HL-60 (cell line): Measurements from ENCODE around the gene BMERB1.

Source experiments
- DNase-seq, 2 experiments: peaks; one replicate each; pipeline ENCODE4 v3.0.0-alpha.2; 2010 to 2020; ENCODE audit warnings: low read depth in 1 of 2, low spot score in 1 of 2
- H3K27ac ChIP-seq: fragments of 250-450 bp; sonication (Bioruptor Pico); replicated peaks from 2 replicates; pipeline ENCODE4 v1.5.1; 2020; ENCODE audit warnings: mild to moderate bottlenecking, moderate library complexity
- H3K27me3 ChIP-seq: fragments of 250-450 bp; sonication (Bioruptor Pico); 2 replicates; pipeline ENCODE4 v1.5.1; 2021; ENCODE audit warnings: mild to moderate bottlenecking, moderate library complexity; ENCODE audit not compliant: insufficient read depth, poor library complexity, severe bottlenecking
- H3K4me3 ChIP-seq: replicated peaks from 2 replicates; pipeline ENCODE4 v1.5.1; 2011; ENCODE audit warnings: mild to moderate bottlenecking, control low read depth, low read length; ENCODE audit not compliant: insufficient read depth
- GABPA ChIP-seq: IDR thresholded peaks from 2 replicates; pipeline ENCODE4 v1.6.1; 2012; ENCODE audit warnings: low read depth
- POLR2AphosphoS5 ChIP-seq: IDR thresholded peaks from 2 replicates; pipeline ENCODE4 v1.6.1; 2012; ENCODE audit warnings: low read depth
- SPI1 ChIP-seq: IDR thresholded peaks from 2 replicates; pipeline ENCODE4 v1.6.1; 2012; ENCODE audit warnings: low read depth, mild to moderate bottlenecking, borderline replicate concordance
- TF ChIP-seq, protein P1 (sequence below): IDR thresholded peaks from one replicate; pipeline ENCODE4 v1.5.1; 2011; ENCODE audit warnings: low read length, control low read depth, inconsistent platforms; ENCODE audit not compliant: insufficient read depth
- TF ChIP-seq, protein P2 (sequence below): IDR thresholded peaks from 2 replicates; pipeline ENCODE4 v1.6.1; 2012; ENCODE audit warnings: low read depth; ENCODE audit not compliant: insufficient replicate concordance

Gene BMERB1

DNA sequence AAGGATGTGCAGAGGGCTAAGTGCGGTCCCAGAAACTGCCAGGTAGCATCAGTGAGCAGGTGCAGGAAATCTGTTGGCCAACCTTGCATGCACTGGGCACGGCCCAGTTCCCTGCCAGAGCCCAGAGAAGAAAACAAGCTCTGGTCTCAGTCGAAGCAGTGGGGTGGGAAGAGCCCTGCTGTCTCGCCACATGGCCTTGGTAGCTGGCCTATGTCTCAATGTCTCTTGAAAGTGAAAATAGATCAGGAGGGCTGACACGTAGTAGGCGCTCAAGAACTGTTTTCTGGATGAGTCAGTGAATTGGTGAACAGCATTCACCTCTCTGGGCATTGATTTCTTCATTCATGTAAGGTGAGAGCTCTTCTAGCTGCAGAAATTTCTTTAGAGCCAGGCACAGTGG lies 118.1 kb downstream of the BMERB1 start:
- no peak overlapping the region for H3K27ac ChIP-seq
- no peak for DNase-seq
- no peaks in the 10 kb centered on the region for H3K27me3 ChIP-seq
- no peak overlapping the region for H3K4me3 ChIP-seq
- no peak for TF ChIP-seq SPI1
- TF ChIP-seq, protein P1, sequence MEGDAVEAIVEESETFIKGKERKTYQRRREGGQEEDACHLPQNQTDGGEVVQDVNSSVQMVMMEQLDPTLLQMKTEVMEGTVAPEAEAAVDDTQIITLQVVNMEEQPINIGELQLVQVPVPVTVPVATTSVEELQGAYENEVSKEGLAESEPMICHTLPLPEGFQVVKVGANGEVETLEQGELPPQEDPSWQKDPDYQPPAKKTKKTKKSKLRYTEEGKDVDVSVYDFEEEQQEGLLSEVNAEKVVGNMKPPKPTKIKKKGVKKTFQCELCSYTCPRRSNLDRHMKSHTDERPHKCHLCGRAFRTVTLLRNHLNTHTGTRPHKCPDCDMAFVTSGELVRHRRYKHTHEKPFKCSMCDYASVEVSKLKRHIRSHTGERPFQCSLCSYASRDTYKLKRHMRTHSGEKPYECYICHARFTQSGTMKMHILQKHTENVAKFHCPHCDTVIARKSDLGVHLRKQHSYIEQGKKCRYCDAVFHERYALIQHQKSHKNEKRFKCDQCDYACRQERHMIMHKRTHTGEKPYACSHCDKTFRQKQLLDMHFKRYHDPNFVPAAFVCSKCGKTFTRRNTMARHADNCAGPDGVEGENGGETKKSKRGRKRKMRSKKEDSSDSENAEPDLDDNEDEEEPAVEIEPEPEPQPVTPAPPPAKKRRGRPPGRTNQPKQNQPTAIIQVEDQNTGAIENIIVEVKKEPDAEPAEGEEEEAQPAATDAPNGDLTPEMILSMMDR = no peak
- no peak for TF ChIP-seq POLR2AphosphoS5
- TF ChIP-seq GABPA = no peak
- TF ChIP-seq, protein P2, sequence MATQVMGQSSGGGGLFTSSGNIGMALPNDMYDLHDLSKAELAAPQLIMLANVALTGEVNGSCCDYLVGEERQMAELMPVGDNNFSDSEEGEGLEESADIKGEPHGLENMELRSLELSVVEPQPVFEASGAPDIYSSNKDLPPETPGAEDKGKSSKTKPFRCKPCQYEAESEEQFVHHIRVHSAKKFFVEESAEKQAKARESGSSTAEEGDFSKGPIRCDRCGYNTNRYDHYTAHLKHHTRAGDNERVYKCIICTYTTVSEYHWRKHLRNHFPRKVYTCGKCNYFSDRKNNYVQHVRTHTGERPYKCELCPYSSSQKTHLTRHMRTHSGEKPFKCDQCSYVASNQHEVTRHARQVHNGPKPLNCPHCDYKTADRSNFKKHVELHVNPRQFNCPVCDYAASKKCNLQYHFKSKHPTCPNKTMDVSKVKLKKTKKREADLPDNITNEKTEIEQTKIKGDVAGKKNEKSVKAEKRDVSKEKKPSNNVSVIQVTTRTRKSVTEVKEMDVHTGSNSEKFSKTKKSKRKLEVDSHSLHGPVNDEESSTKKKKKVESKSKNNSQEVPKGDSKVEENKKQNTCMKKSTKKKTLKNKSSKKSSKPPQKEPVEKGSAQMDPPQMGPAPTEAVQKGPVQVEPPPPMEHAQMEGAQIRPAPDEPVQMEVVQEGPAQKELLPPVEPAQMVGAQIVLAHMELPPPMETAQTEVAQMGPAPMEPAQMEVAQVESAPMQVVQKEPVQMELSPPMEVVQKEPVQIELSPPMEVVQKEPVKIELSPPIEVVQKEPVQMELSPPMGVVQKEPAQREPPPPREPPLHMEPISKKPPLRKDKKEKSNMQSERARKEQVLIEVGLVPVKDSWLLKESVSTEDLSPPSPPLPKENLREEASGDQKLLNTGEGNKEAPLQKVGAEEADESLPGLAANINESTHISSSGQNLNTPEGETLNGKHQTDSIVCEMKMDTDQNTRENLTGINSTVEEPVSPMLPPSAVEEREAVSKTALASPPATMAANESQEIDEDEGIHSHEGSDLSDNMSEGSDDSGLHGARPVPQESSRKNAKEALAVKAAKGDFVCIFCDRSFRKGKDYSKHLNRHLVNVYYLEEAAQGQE = no peak

DNA sequence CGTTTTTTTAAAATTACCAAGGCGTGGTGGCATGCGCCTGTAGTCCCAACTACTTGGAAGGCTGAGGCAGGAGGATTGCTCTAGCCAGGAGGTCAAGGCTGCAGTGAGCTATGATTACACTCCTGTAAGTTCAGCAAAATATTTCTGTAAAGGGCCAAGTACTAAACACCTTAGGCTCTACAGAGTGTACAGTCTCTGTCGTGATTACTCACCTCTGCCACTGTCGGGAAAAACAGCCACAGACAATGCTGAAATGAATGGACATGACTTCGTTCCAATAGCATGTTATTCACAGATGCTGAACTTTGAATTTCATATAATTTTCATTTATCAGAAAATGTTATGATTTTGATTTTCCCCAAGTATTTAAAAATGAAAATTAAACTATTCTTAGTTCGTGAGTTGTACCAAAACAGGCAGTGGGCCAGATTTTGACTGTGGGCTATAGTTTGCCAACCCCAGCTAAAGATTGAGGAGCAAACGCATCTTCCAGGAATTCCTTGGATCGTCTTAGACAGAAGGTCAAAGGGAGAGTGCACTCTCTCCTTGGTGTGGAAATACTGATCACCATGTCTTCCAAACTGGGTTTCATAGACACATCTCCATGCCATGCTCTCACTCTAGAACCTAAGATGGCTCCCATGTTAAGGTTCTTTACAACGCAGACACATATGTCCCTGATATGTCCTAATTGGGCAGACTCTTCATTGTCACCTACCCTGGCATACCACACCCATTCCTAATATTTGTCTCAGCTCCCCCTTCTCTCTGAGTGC lies 119.1 kb downstream of the BMERB1 start:
- Histone ChIP-seq H3K27me3 (no peaks in the 10 kb centered on the region), H3K27ac (no peak overlapping the region), H3K4me3 (no peak overlapping the region)
- no peak for DNase-seq
- TF ChIP-seq, protein P1 = no peak
- TF ChIP-seq POLR2AphosphoS5 (no peak), GABPA (no peak), SPI1 (no peak)
- TF ChIP-seq, protein P2 = no peak

DNA sequence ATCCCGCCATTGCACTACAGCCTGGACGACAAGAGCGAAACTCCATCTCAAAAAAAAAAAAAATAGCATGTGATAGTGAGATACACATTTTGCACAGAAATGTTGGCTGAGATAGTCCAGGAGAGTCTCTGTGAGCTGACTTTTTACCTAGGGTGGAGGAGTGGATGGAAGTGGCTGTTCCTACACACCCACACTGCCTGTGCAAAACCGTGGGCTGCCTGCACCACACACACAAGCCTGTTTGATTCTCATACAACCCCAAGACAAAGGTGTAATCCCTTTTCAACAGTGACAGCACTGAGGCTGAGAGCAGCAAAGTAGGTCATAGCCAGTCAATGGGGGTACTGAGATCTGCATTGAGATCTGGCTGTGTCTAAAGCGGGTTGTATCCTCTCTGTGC lies 121.7 kb downstream of the BMERB1 start:
- H3K27me3 ChIP-seq = no peaks in the 10 kb centered on the region
- TF ChIP-seq GABPA (no peak), POLR2AphosphoS5 (no peak), SPI1 (no peak)
- TF ChIP-seq, protein P2 = no peak
- TF ChIP-seq, protein P1 = no peak
- no peak for DNase-seq
- H3K4me3 ChIP-seq = no peak overlapping the region
- no peak overlapping the region for H3K27ac ChIP-seq
